Retina (tissue), 1 donor: ENCODE measurements around the gene ATG12.
"Not testable (repeated sequence)": the region's sequence is repeated elsewhere in the genome, so short reads cannot be mapped to it uniquely, and the experiment has no call there.

Experiments
- DNase-seq: peaks from one replicate; pipeline ENCODE4 v3.0.0-alpha.2; 2016

ATG12 gene

GRCh38 chr5:115841382-115842088, at the start of gene ATG12, which contains the start of gene AP3S1:
Gene ATG12, minus strand, starts transcription at chr5:115841565. Its CDS starts 13 bp downstream, at chr5:115841552.
Gene AP3S1, plus strand, starts transcription at chr5:115841935. Its CDS starts 103 bp downstream, at chr5:115842038.
- peak; percentile 98 for DNase-seq

GRCh38 chr5:115888027-115888426, 46.7 kb upstream of the ATG12 start:
- no peak for DNase-seq

- not testable (repeated sequence) for DNase-seq
Measured at GRCh38 chr5:115885208-115885607, 43.8 kb upstream of the ATG12 start.

DNA sequence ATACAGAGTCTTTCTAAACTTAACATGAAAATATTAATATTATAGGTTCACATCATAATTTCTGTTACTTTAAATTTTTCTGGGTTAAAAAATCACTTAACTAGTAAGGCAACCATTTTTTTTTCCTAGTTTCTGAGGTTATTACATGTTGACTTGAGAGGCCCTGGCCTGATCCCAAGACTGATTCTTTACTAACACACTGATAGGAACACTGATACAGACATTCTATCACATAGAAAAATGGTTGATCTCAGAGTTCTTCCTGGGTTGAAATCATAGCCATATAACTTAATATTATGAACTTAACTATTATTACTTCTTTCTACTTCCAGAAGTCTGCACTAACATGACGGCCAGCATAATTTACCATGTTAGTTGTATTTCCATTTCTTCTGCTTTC, 43.3 kb upstream of the ATG12 start:
- DNase-seq: no peak

GRCh38 chr5:115882434-115882833, 41.1 kb upstream of the ATG12 start:
- not testable (repeated sequence) for DNase-seq

GRCh38 chr5:115877342-115877741, 36.0 kb upstream of the ATG12 start:
- DNase-seq: not testable (repeated sequence)

GRCh38 chr5:115875447-115875846, 34.1 kb upstream of the ATG12 start:
- no peak for DNase-seq

GRCh38 chr5:115873392-115873791, 32.0 kb upstream of the ATG12 start:
- no peak for DNase-seq

DNA sequence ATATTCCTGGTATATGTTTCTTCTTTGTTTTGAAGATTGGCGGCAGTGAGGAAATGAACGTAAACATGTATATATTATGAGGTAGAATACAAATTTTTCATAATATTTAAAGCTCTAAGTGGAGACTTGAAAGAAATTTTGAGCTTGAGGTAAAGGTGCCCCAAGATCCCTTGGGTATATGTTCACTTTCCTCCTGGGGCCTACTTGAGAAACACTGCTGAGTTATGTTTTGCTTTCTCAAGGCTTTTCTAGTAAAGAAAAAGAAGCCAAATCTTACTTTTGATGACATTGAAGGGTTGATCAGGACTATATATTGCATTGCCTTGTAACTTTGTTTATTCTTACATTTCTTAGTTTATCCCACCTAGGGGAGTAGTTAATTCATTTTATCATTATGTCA, 31.1 kb upstream of the ATG12 start:
- DNase-seq: no peak

DNA sequence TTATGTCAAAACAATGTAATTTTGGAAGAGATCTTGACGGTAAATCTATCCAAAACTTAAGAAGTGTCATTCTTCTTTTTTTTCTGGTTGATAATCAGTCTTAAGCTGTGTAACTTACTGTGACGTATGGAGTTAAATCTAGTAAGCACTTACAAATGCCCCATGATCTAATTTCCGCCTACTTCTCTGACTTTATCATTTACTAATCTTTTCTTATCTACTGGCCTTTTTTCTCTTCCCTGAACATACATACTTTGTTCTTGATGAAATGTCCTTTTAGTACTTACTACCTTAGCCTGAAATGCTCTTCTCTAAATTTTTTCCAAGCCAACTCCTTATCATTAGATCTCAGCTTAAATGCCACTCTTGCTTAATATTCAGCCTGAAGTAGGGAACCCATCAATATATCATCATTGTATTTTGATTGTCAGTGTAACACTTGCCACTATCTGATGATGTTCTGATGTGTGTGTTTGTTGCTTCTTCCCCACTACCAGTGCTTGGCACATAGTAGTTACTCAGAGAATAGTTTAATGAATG, 28.0 kb upstream of the ATG12 start:
- DNase-seq: no peak

DNA sequence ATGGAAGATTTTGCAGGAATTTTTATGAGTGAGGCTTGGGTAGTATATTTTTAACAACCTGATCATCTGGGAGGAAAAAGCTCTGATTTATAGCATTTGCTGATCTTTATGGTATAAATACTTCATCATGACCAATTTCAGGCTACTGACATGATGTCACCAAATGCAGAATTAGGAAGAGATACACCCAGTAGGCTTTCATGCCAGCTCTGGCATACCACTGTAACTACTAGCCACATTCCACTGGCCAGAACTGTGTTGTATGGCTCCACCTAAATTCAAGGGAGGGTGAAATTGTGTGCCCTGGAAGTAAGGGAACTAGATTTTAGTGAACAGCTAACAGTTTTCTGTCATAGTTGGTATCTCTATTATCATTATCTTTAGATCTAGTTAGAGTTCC, 18.0 kb upstream of the ATG12 start:
- no peak for DNase-seq

DNA sequence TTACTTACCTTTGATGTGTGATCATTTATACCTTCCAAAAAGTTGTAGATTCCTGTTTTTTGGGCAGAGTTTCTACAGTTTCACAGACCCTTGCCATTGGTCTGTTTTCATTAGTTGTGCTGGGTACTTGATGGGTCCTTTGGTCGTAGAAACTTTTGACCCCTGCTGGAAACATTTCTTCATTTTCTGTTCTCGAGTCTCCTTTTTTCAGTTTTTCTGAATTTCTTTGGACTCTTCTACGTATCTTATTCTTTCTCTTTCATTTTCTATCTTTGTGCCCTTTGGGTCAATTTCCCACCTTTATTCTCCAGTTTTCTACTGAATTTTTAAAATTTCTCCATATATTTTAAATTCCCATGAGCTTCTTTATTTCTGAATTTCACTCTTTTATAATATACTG, 17.0 kb upstream of the ATG12 start:
- no peak for DNase-seq

DNA sequence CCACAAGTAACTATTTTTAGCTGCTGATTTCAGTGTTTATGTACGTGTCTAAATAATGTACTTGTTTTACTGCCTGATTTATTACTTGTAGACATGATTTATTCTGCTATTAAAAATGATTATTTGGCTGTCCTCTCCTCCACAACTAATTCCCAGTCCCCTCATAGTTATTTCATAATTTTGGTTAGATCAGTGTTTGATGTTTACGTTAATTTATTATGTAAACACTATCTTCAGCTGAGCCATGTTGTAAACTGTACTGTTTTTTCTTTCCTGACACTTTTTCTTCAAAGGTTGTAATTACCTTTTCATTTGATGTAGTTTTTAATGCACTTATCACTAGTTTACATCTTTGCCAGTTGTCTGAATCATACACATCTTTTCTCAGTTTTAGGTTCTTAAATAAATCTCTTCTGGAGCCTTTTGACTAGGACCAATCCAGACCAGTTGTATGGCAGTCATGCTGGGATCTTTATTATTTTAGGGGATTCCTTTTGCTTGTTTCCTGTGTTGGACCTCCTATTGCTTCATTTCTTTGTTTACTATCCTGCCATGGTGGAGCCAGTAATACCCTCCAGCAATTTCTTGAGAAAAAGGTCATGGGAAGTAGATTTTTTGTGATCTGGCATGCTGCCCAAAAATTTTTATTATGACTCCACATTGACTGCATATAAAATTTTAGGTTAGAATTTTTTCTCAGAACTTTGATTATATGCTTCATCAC, 16.4 kb upstream of the ATG12 start:
- DNase-seq: no peak

DNA sequence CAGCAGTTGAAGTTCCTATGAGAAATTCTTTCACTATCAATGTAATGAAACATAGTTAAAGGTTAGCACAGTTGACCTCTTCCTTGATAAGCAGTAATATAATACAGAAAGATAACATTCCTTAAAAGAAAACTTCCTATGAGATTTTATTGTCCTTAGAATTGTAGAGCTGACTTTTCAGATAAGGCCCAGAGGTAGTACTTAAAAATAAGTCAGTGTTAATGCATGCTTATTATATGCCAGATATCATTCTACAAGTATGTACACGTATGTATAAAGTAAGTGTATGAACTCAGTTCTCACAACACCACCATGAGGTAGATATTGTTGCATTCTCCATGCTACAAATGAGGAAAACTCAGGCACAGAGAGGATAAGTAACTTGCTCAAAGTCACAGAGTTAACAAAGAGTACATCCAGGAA, 15.7 kb upstream of the ATG12 start:
- no peak for DNase-seq

DNA sequence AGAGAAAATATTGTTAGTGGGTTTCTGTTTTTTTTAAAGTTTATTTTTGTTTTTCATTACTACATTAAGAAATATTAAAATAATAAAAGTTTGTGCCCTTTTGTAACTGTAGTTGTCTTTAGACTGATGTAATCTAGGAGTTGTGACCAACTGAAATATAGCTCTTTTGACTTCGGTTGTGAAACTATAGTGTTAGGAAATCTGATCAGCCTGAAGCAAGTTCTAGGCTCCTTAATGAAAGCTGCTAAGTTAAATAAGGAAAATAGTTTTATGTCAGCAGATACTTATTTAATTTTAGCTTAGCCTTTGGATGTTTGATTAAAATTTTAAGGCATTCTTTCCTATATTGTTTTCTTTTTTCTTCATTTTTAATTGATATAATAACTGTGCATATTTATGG, 14.6 kb upstream of the ATG12 start:
- DNase-seq: no peak

DNA sequence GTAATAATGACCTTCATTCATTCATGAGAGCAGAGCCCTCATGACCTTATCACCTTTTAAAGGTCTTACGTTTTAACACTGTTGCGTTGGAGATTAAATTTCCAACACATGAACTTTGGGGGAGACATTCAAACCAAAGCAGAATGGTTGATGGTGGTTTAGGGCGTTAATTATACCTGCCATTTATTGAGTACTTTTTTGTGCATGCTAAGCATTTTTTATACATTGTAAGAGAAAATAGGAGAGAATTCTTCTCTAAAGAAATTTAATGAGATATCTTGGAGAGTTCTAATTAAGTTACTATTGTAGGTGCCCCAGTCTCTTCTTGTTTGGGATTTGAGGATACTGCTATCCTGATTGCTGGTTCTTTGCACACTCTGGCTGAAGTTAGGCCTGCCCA, 12.8 kb upstream of the ATG12 start:
- DNase-seq: no peak

DNA sequence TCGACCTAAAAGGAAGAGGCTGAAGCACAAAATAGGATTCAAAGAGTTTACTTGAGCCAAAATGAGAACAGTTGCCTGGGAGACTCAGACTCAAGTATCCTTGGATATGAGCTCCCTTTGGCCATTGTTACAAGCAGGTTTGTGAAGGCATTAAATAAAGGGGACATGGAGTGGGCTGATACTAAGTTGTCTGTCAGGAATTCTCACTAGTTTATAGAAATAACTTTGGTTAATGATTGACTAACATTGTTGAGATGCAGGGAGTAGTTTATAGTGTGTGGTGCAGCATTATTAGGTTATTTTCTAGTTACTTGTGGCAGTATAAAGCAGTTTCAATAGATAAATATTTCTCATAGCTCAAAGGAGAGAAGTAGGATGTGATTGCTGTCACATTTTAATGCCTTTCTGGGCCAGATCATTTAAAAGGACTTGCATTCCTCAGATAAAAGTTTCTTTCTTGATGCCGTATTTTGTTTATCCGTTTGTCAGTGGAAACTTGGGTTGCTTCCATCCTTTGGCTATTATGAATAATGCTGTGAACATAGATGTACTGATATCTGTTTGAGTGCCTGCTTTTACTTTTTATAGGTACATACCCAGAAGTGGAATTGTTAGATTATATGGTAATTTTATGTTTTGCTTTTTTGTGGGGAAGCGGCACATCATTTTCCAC, 9.5 kb upstream of the ATG12 start:
- no peak for DNase-seq

DNA sequence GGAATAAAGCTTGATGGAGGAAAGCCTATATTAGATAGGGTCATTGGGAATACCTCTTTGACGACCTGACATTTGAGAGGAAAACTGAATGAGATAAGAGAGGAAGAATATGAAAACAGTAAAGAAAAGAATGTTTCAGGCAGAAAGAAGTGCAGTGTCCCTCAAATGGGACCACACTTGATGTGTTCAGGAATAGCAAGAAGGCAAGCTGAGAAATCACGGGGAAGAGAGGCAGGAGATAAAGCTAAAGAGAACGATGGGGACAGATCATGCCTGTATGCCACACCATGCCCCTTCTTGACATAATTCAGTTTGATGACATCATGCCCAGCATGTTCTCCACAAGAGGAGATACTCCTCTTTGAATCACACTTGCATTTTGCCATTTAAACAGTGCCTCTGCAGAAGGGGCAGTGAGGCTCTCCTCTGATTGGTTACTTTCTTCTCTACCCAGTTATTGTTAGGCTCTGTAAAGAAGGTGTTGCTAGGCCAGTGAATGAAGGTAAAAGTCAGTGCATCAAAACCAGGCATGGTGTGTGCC, 8.0 kb upstream of the ATG12 start:
- no peak for DNase-seq

- no peak for DNase-seq
Measured at GRCh38 chr5:115847290-115847689, 5.9 kb upstream of the ATG12 start.

DNA sequence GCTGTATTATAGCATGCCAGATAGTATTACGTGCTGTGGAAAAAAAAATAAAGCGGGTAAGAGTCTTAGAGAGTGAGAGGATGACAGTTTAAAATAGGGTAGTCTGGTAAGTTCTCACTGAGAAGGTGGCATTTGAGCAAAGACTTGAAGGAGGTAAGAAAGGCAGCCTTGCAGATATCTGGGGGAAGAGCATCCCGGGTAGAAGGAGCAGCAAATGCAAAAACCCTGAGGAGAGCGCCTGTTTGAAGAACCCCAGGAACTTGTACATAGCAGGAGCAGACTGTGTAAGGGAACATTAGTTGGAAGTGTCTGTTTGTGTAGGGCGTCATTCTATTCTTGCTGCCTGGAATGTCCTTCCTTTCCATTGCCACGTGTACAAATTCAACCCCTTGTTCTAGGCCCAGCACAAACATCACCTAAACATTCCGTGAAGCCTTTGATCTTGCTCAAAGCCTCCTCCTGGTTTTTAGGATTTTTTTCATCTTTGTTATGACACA, 3.0 kb upstream of the ATG12 start:
- DNase-seq: no peak

DNA sequence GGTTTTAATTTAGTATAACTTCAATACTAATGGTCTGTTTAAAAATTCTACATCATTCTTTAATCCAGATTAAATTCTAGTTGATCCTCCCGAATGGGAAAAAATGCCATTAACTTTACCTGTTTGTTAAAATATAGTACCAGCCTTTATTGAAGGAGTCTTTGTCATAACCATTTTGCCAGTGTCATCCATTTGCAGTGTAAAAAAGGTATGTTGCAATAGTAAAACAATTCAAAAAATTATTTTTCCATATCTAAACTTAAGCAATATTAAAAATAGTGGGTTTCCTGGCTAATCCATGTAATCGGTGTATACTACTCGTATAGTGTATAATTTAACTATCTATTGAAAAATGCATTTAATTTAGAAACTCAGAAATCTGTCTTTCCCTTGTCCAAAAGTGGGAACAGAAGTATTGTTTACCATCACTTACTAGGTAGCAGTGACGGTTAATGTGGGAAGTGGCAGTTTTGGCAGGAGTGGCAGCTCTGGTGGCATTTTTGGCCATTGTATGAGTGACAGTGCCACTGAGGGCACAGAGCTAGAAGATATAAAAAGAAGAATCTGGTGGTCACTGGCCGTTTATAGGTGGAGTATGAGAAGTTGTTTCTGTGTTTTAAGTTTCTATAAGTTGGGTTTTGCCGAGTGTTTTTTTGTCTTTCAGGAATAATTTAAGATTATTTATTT, 2.2 kb upstream of the ATG12 start:
- no peak for DNase-seq

- no peak for DNase-seq
Measured at GRCh38 chr5:115842952-115843351, 1.6 kb upstream of the ATG12 start.
